DMS114 treated with DMSO at 0.1 percent for 48 hours (cell line): ENCODE measurements around the gene CCDC51.

Experiments
- DNase-seq: peaks from one replicate; lab custom pipeline; 2025; ENCODE audit not compliant: unreplicated experiment; lab: John Stamatoyannopoulos, UW

The CCDC51 gene

GRCh38 chr3:48420561-48420960 is 19.4 kb downstream of the CCDC51 start:
- DNase-seq = no peak

- DNase-seq = no peak
These were observed 20.3 kb downstream of the CCDC51 start for GRCh38 chr3:48419597-48419996.

GRCh38 chr3:48419149-48419548 is 20.8 kb downstream of the CCDC51 start:
- DNase-seq = no peak

GRCh38 chr3:48418651-48419050 is 21.3 kb downstream of the CCDC51 start:
- no peak for DNase-seq

- no peak for DNase-seq
These were observed 21.8 kb downstream of the CCDC51 start for GRCh38 chr3:48418140-48418539.

- no peak for DNase-seq
These were observed 22.3 kb downstream of the CCDC51 start for GRCh38 chr3:48417529-48418108.

GRCh38 chr3:48416546-48416945 is 23.4 kb downstream of the CCDC51 start:
- no peak for DNase-seq

GRCh38 chr3:48416091-48416505 is 23.8 kb downstream of the CCDC51 start:
- DNase-seq = no peak

GRCh38 chr3:48415251-48415953 is 24.5 kb downstream of the CCDC51 start:
- DNase-seq = no peak

- DNase-seq = no peak
These were observed 25.3 kb downstream of the CCDC51 start for GRCh38 chr3:48414376-48415250.

GRCh38 chr3:48413611-48414010 is 26.3 kb downstream of the CCDC51 start:
- no peak for DNase-seq

- no peak for DNase-seq
These were observed 26.8 kb downstream of the CCDC51 start for GRCh38 chr3:48413086-48413485.

- no peak for DNase-seq
These were observed 27.4 kb downstream of the CCDC51 start for GRCh38 chr3:48412375-48413001.

- DNase-seq = no peak
These were observed 28.1 kb downstream of the CCDC51 start for GRCh38 chr3:48411606-48412374.

- no peak for DNase-seq
These were observed 28.8 kb downstream of the CCDC51 start for GRCh38 chr3:48411041-48411588.

- DNase-seq = no peak
These were observed 29.5 kb downstream of the CCDC51 start for GRCh38 chr3:48410205-48411040.

GRCh38 chr3:48409291-48410201 is 30.4 kb downstream of the CCDC51 start:
- DNase-seq = no peak

GRCh38 chr3:48408823-48409281 is 31.1 kb downstream of the CCDC51 start:
- no peak for DNase-seq
